HL-60/S4 treated with phorbol 12-myristate 13-acetate at 8.2 ng/mL for 4 days and 3 days (cell line): Measurements from ENCODE around the gene CPPED1.

ENCODE experiments used
- in situ Hi-C: fragments of 300-500 bp; cut with MboI; formaldehyde crosslinking; loops from 2 replicates; pipeline ENCODE4 v1.15.0; 2022; ENCODE audit warnings: low sequenced_read_pairs

Gene CPPED1

GRCh38 chr16:12688951-12689850, 114.5 kb downstream of the CPPED1 start:
- in situ Hi-C loops = no loop called here

GRCh38 chr16:12685806-12686205, 117.9 kb downstream of the CPPED1 start:
- in situ Hi-C loops = no loop called here

GRCh38 chr16:12682432-12683165, 121.1 kb downstream of the CPPED1 start:
- in situ Hi-C loops = no loop called here

GRCh38 chr16:12681653-12682052, 122.0 kb downstream of the CPPED1 start:
- in situ Hi-C loops = no loop called here

GRCh38 chr16:12680531-12680930, 123.2 kb downstream of the CPPED1 start:
- in situ Hi-C loops = no loop called here

GRCh38 chr16:12679660-12680272, 123.9 kb downstream of the CPPED1 start:
- in situ Hi-C loops = no loop called here

GRCh38 chr16:12678983-12679382, 124.7 kb downstream of the CPPED1 start:
- in situ Hi-C loops = no loop called here

- in situ Hi-C loops = no loop called here
These were observed 126.2 kb downstream of the CPPED1 start for GRCh38 chr16:12677502-12677901.

- in situ Hi-C loops = no loop called here
These were observed 127.8 kb downstream of the CPPED1 start for GRCh38 chr16:12675852-12676251.

- in situ Hi-C loops = no loop called here
These were observed 128.6 kb downstream of the CPPED1 start for GRCh38 chr16:12675046-12675445.

GRCh38 chr16:12674524-12674923, 129.2 kb downstream of the CPPED1 start:
- in situ Hi-C loops = no loop called here

GRCh38 chr16:12674071-12674470, 129.6 kb downstream of the CPPED1 start:
- in situ Hi-C loops = no loop called here

- in situ Hi-C loops = no loop called here
These were observed 130.2 kb downstream of the CPPED1 start for GRCh38 chr16:12673466-12673865.

GRCh38 chr16:12672986-12673385, 130.7 kb downstream of the CPPED1 start:
- in situ Hi-C loops = no loop called here

GRCh38 chr16:12669908-12670307, 133.8 kb downstream of the CPPED1 start:
- in situ Hi-C loops = no loop called here

- in situ Hi-C loops = no loop called here
These were observed 135.8 kb downstream of the CPPED1 start for GRCh38 chr16:12667909-12668308.

- in situ Hi-C loops = no loop called here
These were observed 139.4 kb downstream of the CPPED1 start for GRCh38 chr16:12664164-12664733.

GRCh38 chr16:12661656-12662172, 142.0 kb downstream of the CPPED1 start:
- in situ Hi-C loops = no loop called here

GRCh38 chr16:12659871-12660270, 143.8 kb downstream of the CPPED1 start:
- in situ Hi-C loops = no loop called here

GRCh38 chr16:12658506-12658905, 145.2 kb downstream of the CPPED1 start:
- in situ Hi-C loops = no loop called here

GRCh38 chr16:12655537-12655936, 148.2 kb downstream of the CPPED1 start:
- in situ Hi-C loops = no loop called here
